Parathyroid adenoma (tissue), 2 donors: ENCODE data around the gene SPDL1.

Experiments
- H2AFZ ChIP-seq: fragments of 300-600 bp; sonication (generic); one replicate; pipeline ENCODE4 v1.7.0; 2017; ENCODE audit warnings: antibody characterized with exemption, mild to moderate bottlenecking
- H3K27ac ChIP-seq: fragments of 300-600 bp; sonication (generic); one replicate; pipeline ENCODE4 v1.7.0; 2017
- H3K27me3 ChIP-seq: fragments of 300-600 bp; sonication (generic); one replicate; pipeline ENCODE4 v1.7.0; 2017; ENCODE audit warnings: low read length; ENCODE audit not compliant: control insufficient read depth, insufficient read depth
- H3K36me3 ChIP-seq: fragments of 300-600 bp; sonication (generic); one replicate; pipeline ENCODE4 v1.7.0; 2017; ENCODE audit warnings: low read length; ENCODE audit not compliant: control insufficient read depth, insufficient read depth
- H3K4me1 ChIP-seq: fragments of 300-600 bp; sonication (generic); one replicate; pipeline ENCODE4 v1.7.0; 2017; ENCODE audit warnings: control low read depth
- H3K4me2 ChIP-seq: fragments of 300-600 bp; sonication (generic); one replicate; pipeline ENCODE4 v1.7.0; 2017; ENCODE audit warnings: low read length
- H3K4me3 ChIP-seq: fragments of 300-600 bp; sonication (generic); one replicate; pipeline ENCODE4 v1.7.0; 2017; ENCODE audit warnings: low read depth, low read length
- H3K79me2 ChIP-seq: fragments of 300-600 bp; sonication (generic); one replicate; pipeline ENCODE4 v1.7.0; 2017; ENCODE audit warnings: control low read depth
- H3K9ac ChIP-seq: fragments of 300-600 bp; sonication (generic); one replicate; pipeline ENCODE4 v1.7.0; 2017; ENCODE audit warnings: mild to moderate bottlenecking
- H3K9me3 ChIP-seq: fragments of 300-600 bp; sonication (generic); one replicate; pipeline ENCODE4 v1.7.0; 2017; ENCODE audit warnings: low read length; ENCODE audit not compliant: control insufficient read depth
- CTCF ChIP-seq: fragments of 300-600 bp; sonication (generic); IDR thresholded peaks from one replicate; pipeline ENCODE4 v1.7.0; 2017; ENCODE audit warnings: antibody characterized with exemption, mild to moderate bottlenecking
- donor health status: primary hyperparathyroidism.

Gene SPDL1

GRCh38 chr5:169652057-169652456 is 68.5 kb downstream of the SPDL1 start:
- no peaks in the 10 kb centered on the region for H3K4me1 ChIP-seq
- no peaks in the 10 kb centered on the region for H3K36me3 ChIP-seq
- no peak overlapping the region for H2AFZ ChIP-seq
- no peaks in the 10 kb centered on the region for H3K9me3 ChIP-seq
- no peaks in the 10 kb centered on the region for H3K27me3 ChIP-seq
- no peak overlapping the region for H3K4me3 ChIP-seq
- no peak overlapping the region for H3K27ac ChIP-seq
- no peak overlapping the region for H3K9ac ChIP-seq
- no peaks in the 10 kb centered on the region for H3K79me2 ChIP-seq
- no peak for TF ChIP-seq CTCF
- no peak overlapping the region for H3K4me2 ChIP-seq

GRCh38 chr5:169653091-169653490 is 69.5 kb downstream of the SPDL1 start:
- no peaks in the 10 kb centered on the region for H3K27me3 ChIP-seq
- no peak for TF ChIP-seq CTCF
- no peak overlapping the region for H3K27ac ChIP-seq
- H3K79me2 ChIP-seq, result no peaks in the 10 kb centered on the region
- no peak overlapping the region for H3K4me2 ChIP-seq
- H3K4me1 ChIP-seq, result no peaks in the 10 kb centered on the region
- no peak overlapping the region for H2AFZ ChIP-seq
- no peaks in the 10 kb centered on the region for H3K36me3 ChIP-seq
- H3K9me3 ChIP-seq, result no peaks in the 10 kb centered on the region
- H3K4me3 ChIP-seq, result no peak overlapping the region
- H3K9ac ChIP-seq, result no peak overlapping the region
